Adrenal gland (tissue), 12 donors: ENCODE results near the gene ENTPD8. TPM values are rescaled to one million over a fixed set of nuclear protein-coding genes. Genes with fewer than 3 reads are reported as not detected.
A peak's percentile ranks its signal among the peaks of the same experiment; 100 is the strongest.

Experiments used
- DNase-seq, 7 donors: peaks; one replicate each; pipeline ENCODE4 v3.0.0-alpha.2; 2019 to 2020
- H3K27ac ChIP-seq, 5 donors: fragments of 200-600 bp; sonication (generic) in 4 of 5; 1 replicate in 3 of 5; 2 replicates in 2 of 5; pipeline versions ENCODE4 v1.5.1 to v1.8.0; 2016 to 2020; ENCODE audit warnings: mild to moderate bottlenecking in 1 of 5
- H3K27me3 ChIP-seq: fragments of 200-600 bp; 2 replicates; pipeline ENCODE4 v1.8.0; 2021
- H3K36me3 ChIP-seq, 2 donors: fragments of 200-600 bp; replicated peaks in 1 of 2; 1 replicate in 1 of 2; 2 replicates in 1 of 2; pipeline versions ENCODE4 v1.5.1 to v1.8.0; 2018 to 2022
- H3K4me1 ChIP-seq, 2 donors: fragments of 200-600 bp; replicated peaks in 1 of 2; 1 replicate in 1 of 2; 2 replicates in 1 of 2; pipeline versions ENCODE4 v1.5.1 to v1.8.0; 2018 to 2021
- H3K4me3 ChIP-seq, 4 donors: fragments of 200-600 bp; sonication (generic) in 3 of 4; one replicate each; pipeline ENCODE4 v1.5.1; 2016 to 2018
- H3K9me3 ChIP-seq, 3 donors: fragments of 200-600 bp; sonication (generic) in 1 of 3; replicated peaks in 1 of 3; 1 replicate in 2 of 3; 2 replicates in 1 of 3; pipeline versions ENCODE4 v1.5.1 to v1.8.0; 2016 to 2021
- CTCF ChIP-seq, 6 experiments: fragments of 450-650 bp in 4 of 6; fragments of 200-600 bp in 2 of 6; sonication (generic) in 1 of 6; IDR thresholded peaks; 1 replicate in 5 of 6; 2 replicates in 1 of 6; pipeline versions ENCODE4 v1.5.1 to v1.8.0; 2016 to 2021; ENCODE audit warnings: antibody characterized with exemption in 6 of 6, mild to moderate bottlenecking in 2 of 6, moderate library complexity in 1 of 6
- POLR2A ChIP-seq, 2 donors: fragments of 450-650 bp; IDR thresholded peaks; one replicate each; pipeline ENCODE4 v1.6.1; 2017; ENCODE audit warnings: antibody characterized with exemption in 2 of 2, mild to moderate bottlenecking in 2 of 2, moderate library complexity in 1 of 2
- WGBS, 4 donors: extraction: QIAGEN DNeasy Blood & Tissue Kit in 2 of 4; methylation state at CpG; one replicate each; pipeline versions ENCODE4 v1.1.5 to v1.1.7; 2013 to 2017; 5-methylcytosine and 5-hydroxymethylcytosine counted together
- intact Hi-C, 2 donors: fragments of 100-400 bp; cut with DNase I; formaldehyde crosslinking; loops; one replicate each; pipeline versions ENCODE4 v1.14.1 to v1.15.0; 2022 to 2023
- polyA plus RNA-seq, 3 donors: library from polyadenylated mRNA; stranded (reverse); fragments of 200-250 nt in 2 of 3; fragments of 350-450 nt in 1 of 3; fragmentation: Illumina TruSeq in 1 of 3; extraction: RNeasy Lipid Tissue Mini Kit (QIAGEN cat#74804) in 1 of 3; gene quantifications; one replicate each; pipeline ENCODE4 v1.2.3, GENCODE V29; 2013 to 2014
- total RNA-seq, 9 donors: library from RNA; depleted of rRNA in 4 of 9; stranded (reverse); fragments of >200 nt in 4 of 9; fragments of 120-200 nt in 1 of 9; fragmentation: NEBNext Ultra II Directional in 1 of 9; extraction: Animal tissue kit (Norgen Biotek cat#: 25700) in 1 of 9; gene quantifications; one replicate each; pipeline versions ENCODE4 v1.1.0 to v1.2.4, GENCODE V29; 2013 to 2023
- donor health status: healthy with polysubstance abuse.
- donor health status: Bipolar disorder and iron deficiency.
- donor health status: DM: yes; HTN: yes; CAD: no.
- donor health status: DM: no; HTN: no; CAD: no.
- donor health status: DM: no; HTN: no; CAD: no.
- donor health status: DM: yes; HTN: yes; CAD: no.

The ENTPD8 gene
- total and polyA plus RNA-seq, 12 donors = 0.14 to 0.20 (median 0.17) TPM; not detected in 6

- DNase-seq = peak in 1 of 7 donors; percentile 35
- Histone ChIP-seq H3K9me3 (no peaks in the 10 kb centered on the region), H3K4me3 (no peak overlapping the region), H3K36me3 (no peaks in the 10 kb centered on the region), H3K4me1 (peaks cover 0 to 19% of the 10 kb centered on the region in 2 donors), H3K27me3 (no peaks in the 10 kb centered on the region), H3K27ac (no peak overlapping the region)
- TF ChIP-seq CTCF (IDR thresholded peaks at IDR 0.05) (no peak), POLR2A (IDR thresholded peaks at IDR 0.05) (no peak)
- 81 to 90% (median 82%) methylated on average over 8 to 18 of the region's 18 CpGs for WGBS, 4 donors
- intact Hi-C loops = no loop called here
Observed at GRCh38 chr9:137426018-137426681, 15.0 kb downstream of the ENTPD8 start.

GRCh38 chr9:137423514-137424291, 17.5 kb downstream of the ENTPD8 start:
- Histone ChIP-seq H3K36me3 (no peaks in the 10 kb centered on the region), H3K4me3 (peak overlapping the region in 3 of 4 donors; percentile 13 to 98 (median 73)), H3K9me3 (no peaks in the 10 kb centered on the region), H3K27me3 (no peaks in the 10 kb centered on the region), H3K27ac (peak overlapping the region in 4 of 5 donors; percentile 18 to 84 (median 62)), H3K4me1 (peaks cover 0 to 19% of the 10 kb centered on the region in 2 donors)
- DNase-seq = peak in 4 of 7 donors; percentile 53 to 72 (median 70)
- WGBS, 4 donors = 7 to 49% (median 15%) methylated on average over 10 to 77 of the region's 77 CpGs
- TF ChIP-seq POLR2A (IDR thresholded peaks at IDR 0.05) = no peak
- TF ChIP-seq CTCF (IDR thresholded peaks at IDR 0.05) = peak in 1 of 6 experiments; percentile 47
- intact Hi-C loops = loop anchor here in 1 of 2 donors (2.0 kb wide), 1 partner anchor 21 kb away; no protein-coding TSS in a partner anchor

- WGBS, 4 donors = 0% methylated on average over 3 to 111 of the region's 113 CpGs; no CpG with 5 or more reads in 1 of the 4 donors
- H3K9me3 ChIP-seq = no peaks in the 10 kb centered on the region
- peak; percentile 94 to 96 (median 95) for DNase-seq
- peaks cover 0 to 19% of the 10 kb centered on the region in 2 donors for H3K4me1 ChIP-seq
- H3K4me3 ChIP-seq = peak within 1 kb of the TSS; percentile 39 to 98 (median 84)
- peak within 1 kb of the TSS in 4 of 5 donors; percentile 18 to 86 (median 62) for H3K27ac ChIP-seq
- H3K27me3 ChIP-seq = no peaks in the 10 kb centered on the region
- TF ChIP-seq CTCF (IDR thresholded peaks at IDR 0.05) (peak; percentile 7 to 87 (median 54)), POLR2A (IDR thresholded peaks at IDR 0.05) (peak; percentile 43 to 60)
- intact Hi-C loops = loop anchor here in 1 of 2 donors (2.0 kb wide), 1 partner anchor 22 kb away; no protein-coding TSS in a partner anchor
- no peaks in the 10 kb centered on the region for H3K36me3 ChIP-seq
Observed at GRCh38 chr9:137422604-137423513, 18.3 kb downstream of the ENTPD8 start, which contains the start of the genes EXD3 and NOXA1. TSS of gene EXD3 (minus strand) at chr9:137423162. CDS start at chr9:137395357, 27,805 bp downstream. TSS of gene NOXA1 (plus strand) at chr9:137423393. CDS start at chr9:137423530, 137 bp downstream.
